Ishikawa (cell line): Measurements from ENCODE around the gene KRTAP12-2.

Experiments used
- CEBPB ChIP-seq: IDR thresholded peaks from 2 replicates; pipeline ENCODE4 v1.6.1; 2012
- CREB1 ChIP-seq: IDR thresholded peaks from 2 replicates; pipeline ENCODE4 v1.6.1; 2012; ENCODE audit warnings: low read depth
- EGR1 ChIP-seq: IDR thresholded peaks from 2 replicates; pipeline ENCODE4 v1.6.1; 2012
- EP300 ChIP-seq: IDR thresholded peaks from 2 replicates; pipeline ENCODE4 v1.6.1; 2012; ENCODE audit warnings: borderline replicate concordance
- FOXM1 ChIP-seq: IDR thresholded peaks from 2 replicates; pipeline ENCODE4 v1.6.1; 2012; ENCODE audit warnings: low read depth, borderline replicate concordance
- MAX ChIP-seq: IDR thresholded peaks from 2 replicates; pipeline ENCODE4 v1.6.1; 2012
- NFIC ChIP-seq: IDR thresholded peaks from 2 replicates; pipeline ENCODE4 v1.6.1; 2012
- RAD21 ChIP-seq: IDR thresholded peaks from 2 replicates; pipeline ENCODE4 v1.6.1; 2012; ENCODE audit warnings: low read depth
- TAF1 ChIP-seq: IDR thresholded peaks from 2 replicates; pipeline ENCODE4 v1.6.1; 2012; ENCODE audit warnings: low read depth, mild to moderate bottlenecking
- TCF12 ChIP-seq: IDR thresholded peaks from 2 replicates; pipeline ENCODE4 v1.6.1; 2012; ENCODE audit warnings: low read depth
- TEAD4 ChIP-seq: IDR thresholded peaks from 2 replicates; pipeline ENCODE4 v1.6.1; 2012
- YY1 ChIP-seq: IDR thresholded peaks from 2 replicates; pipeline ENCODE4 v1.6.1; 2012; ENCODE audit warnings: low read depth
- ZBTB7A ChIP-seq: IDR thresholded peaks from 2 replicates; pipeline ENCODE4 v1.6.1; 2012; ENCODE audit warnings: low read depth
- TF ChIP-seq, protein P1 (sequence below): IDR thresholded peaks from 2 replicates; pipeline ENCODE4 v1.6.1; 2012
- TF ChIP-seq, protein P2 (sequence below): IDR thresholded peaks from 2 replicates; pipeline ENCODE4 v1.6.1; 2012; ENCODE audit warnings: low read depth, mild to moderate bottlenecking

The KRTAP12-2 gene

GRCh38 chr21:44632067-44632466, 34.7 kb downstream of the KRTAP12-2 start:
- no peak for TF ChIP-seq CEBPB
- no peak for TF ChIP-seq FOXM1
- TF ChIP-seq TAF1: no peak
- TF ChIP-seq RAD21: no peak
- TF ChIP-seq, protein P1, sequence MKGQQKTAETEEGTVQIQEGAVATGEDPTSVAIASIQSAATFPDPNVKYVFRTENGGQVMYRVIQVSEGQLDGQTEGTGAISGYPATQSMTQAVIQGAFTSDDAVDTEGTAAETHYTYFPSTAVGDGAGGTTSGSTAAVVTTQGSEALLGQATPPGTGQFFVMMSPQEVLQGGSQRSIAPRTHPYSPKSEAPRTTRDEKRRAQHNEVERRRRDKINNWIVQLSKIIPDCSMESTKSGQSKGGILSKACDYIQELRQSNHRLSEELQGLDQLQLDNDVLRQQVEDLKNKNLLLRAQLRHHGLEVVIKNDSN: no peak
- TF ChIP-seq ZBTB7A: no peak
- no peak for TF ChIP-seq YY1
- no peak for TF ChIP-seq CREB1
- no peak for TF ChIP-seq TCF12
- TF ChIP-seq, protein P2, sequence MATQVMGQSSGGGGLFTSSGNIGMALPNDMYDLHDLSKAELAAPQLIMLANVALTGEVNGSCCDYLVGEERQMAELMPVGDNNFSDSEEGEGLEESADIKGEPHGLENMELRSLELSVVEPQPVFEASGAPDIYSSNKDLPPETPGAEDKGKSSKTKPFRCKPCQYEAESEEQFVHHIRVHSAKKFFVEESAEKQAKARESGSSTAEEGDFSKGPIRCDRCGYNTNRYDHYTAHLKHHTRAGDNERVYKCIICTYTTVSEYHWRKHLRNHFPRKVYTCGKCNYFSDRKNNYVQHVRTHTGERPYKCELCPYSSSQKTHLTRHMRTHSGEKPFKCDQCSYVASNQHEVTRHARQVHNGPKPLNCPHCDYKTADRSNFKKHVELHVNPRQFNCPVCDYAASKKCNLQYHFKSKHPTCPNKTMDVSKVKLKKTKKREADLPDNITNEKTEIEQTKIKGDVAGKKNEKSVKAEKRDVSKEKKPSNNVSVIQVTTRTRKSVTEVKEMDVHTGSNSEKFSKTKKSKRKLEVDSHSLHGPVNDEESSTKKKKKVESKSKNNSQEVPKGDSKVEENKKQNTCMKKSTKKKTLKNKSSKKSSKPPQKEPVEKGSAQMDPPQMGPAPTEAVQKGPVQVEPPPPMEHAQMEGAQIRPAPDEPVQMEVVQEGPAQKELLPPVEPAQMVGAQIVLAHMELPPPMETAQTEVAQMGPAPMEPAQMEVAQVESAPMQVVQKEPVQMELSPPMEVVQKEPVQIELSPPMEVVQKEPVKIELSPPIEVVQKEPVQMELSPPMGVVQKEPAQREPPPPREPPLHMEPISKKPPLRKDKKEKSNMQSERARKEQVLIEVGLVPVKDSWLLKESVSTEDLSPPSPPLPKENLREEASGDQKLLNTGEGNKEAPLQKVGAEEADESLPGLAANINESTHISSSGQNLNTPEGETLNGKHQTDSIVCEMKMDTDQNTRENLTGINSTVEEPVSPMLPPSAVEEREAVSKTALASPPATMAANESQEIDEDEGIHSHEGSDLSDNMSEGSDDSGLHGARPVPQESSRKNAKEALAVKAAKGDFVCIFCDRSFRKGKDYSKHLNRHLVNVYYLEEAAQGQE: no peak
- no peak for TF ChIP-seq MAX
- no peak for TF ChIP-seq NFIC
- TF ChIP-seq TEAD4: no peak
- TF ChIP-seq EP300: no peak
- TF ChIP-seq EGR1: no peak

GRCh38 chr21:44630440-44630839, 36.3 kb downstream of the KRTAP12-2 start:
- TF ChIP-seq, protein P1: no peak
- TF ChIP-seq TEAD4 (no peak), TAF1 (no peak), CEBPB (no peak)

DNA sequence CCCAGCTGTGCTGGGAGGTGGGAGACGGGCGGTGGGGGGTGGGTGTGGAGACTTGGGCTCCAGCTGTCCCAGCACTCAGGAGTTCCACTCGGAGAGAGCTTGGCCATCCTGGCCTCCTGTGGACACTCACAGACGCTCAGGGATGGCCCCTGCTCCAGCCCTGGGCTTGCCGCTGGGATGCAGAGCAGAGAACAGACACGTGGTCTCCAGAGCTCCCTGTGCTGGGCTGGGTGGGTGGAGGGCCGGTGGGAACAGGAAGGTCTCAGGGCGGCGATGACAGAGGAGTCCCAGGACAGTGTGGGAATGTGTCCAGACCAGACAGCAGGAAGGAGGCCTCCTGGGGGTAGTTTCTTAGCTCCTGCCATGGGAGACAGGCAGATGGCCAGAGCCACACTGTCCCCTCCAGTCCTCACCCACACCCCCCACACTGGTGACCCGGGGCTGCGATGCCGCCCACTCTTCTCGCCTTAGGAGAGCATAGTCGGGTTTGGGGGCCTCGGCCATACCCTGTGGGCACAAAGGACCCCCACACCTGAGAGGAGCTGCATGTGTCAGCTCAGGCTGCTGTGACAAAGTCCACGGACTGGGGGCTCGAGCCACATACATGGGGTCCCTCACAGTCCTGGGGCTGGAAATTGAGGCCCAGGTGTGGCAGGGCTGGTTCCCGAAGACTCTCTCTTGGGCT, 37.9 kb downstream of the KRTAP12-2 start:
- TF ChIP-seq CREB1 (no peak), EP300 (no peak)
- TF ChIP-seq, protein P2: no peak

GRCh38 chr21:44627181-44627822, 39.4 kb downstream of the KRTAP12-2 start:
- TF ChIP-seq TCF12 (peak; percentile 20; the same call in 1 of the 2 replicates), NFIC (peak; percentile 40; the same call in 1 of the 2 replicates), TEAD4 (0 out of 2 replicates have a peak, but pooled peaks have one; percentile 13)

DNA sequence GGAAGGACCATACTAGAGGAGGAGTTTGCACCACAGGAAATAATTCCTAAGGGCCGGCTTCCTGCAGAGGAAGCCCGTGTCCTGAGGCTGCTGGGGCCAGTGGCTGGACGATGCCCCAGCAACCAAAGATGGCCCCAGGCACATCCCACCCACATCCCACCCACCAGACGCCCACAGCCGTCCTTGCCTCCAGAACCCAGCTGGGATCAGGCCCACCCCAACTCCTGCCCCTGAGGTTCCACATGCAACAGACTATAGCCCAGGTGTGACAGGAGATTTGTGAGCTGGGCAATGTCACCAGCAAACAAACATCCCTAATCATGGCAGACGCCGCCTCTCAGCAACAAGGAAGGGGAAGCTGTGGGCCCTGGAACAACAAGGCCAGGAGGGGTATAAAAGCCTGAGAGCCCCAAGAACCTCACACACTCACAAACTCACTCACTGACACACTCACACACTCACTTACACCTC, 40.0 kb downstream of the KRTAP12-2 start, which contains the start of gene KRTAP10-9:
Gene KRTAP10-9, plus strand, starts transcription at position 421 of the 471 bp plus-strand sequence. CDS start 79 bp downstream, outside the sequence.
- TF ChIP-seq TAF1: no peak
- no peak for TF ChIP-seq MAX
- no peak for TF ChIP-seq CREB1
- no peak for TF ChIP-seq TCF12
- no peak for TF ChIP-seq TEAD4
- no peak for TF ChIP-seq EGR1
- TF ChIP-seq NFIC: no peak
- no peak for TF ChIP-seq CEBPB
- no peak for TF ChIP-seq RAD21
- TF ChIP-seq YY1: no peak
- no peak for TF ChIP-seq ZBTB7A

GRCh38 chr21:44626262-44626661, 40.5 kb downstream of the KRTAP12-2 start:
- TF ChIP-seq EP300 (no peak), TEAD4 (no peak), NFIC (no peak), FOXM1 (no peak), TCF12 (no peak), CREB1 (no peak), YY1 (no peak), CEBPB (no peak)
- TF ChIP-seq, protein P1: no peak
- TF ChIP-seq, protein P2: no peak
